Karpas-422 (cell line): ENCODE results near the gene SPNS2. TPM values are rescaled to one million over a fixed set of nuclear protein-coding genes. Genes with fewer than 3 reads are reported as not detected.
A peak's percentile ranks its signal among the peaks of the same experiment; 100 is the strongest.

Source experiments
- DNase-seq: peaks from one replicate; pipeline ENCODE4 v3.0.0-alpha.2; 2015
- H2AFZ ChIP-seq: fragments of 200-600 bp; sonication (generic); 2 replicates; pipeline ENCODE4 v1.6.1; 2014; ENCODE audit warnings: antibody characterized with exemption, low read length, mixed read lengths
- H3K27ac ChIP-seq: fragments of 200-600 bp; sonication (generic); 2 replicates; pipeline ENCODE4 v1.5.1; 2014; ENCODE audit warnings: mild to moderate bottlenecking, low read length, moderate library complexity
- H3K27me3 ChIP-seq: fragments of 200-600 bp; sonication (generic); 2 replicates; pipeline ENCODE4 v1.6.1; 2014; ENCODE audit warnings: low read length, mixed read lengths
- H3K36me3 ChIP-seq: fragments of 200-600 bp; sonication (generic); 2 replicates; pipeline ENCODE4 v1.6.1; 2014; ENCODE audit warnings: low read length, mixed read lengths; ENCODE audit not compliant: insufficient read depth
- H3K4me1 ChIP-seq: fragments of 200-600 bp; sonication (generic); 2 replicates; pipeline ENCODE4 v1.6.1; 2014; ENCODE audit warnings: mild to moderate bottlenecking, low read length, mixed read lengths
- H3K4me2 ChIP-seq: fragments of 200-600 bp; sonication (generic); 2 replicates; pipeline ENCODE4 v1.6.1; 2014; ENCODE audit warnings: low read length, low read depth, mild to moderate bottlenecking; ENCODE audit not compliant: poor library complexity, severe bottlenecking
- H3K4me3 ChIP-seq: fragments of 200-600 bp; sonication (generic); 2 replicates; pipeline ENCODE4 v1.5.1; 2014; ENCODE audit warnings: mild to moderate bottlenecking, antibody characterized with exemption, low read length, mixed read lengths
- H3K79me2 ChIP-seq: fragments of 200-600 bp; sonication (generic); 2 replicates; pipeline ENCODE4 v1.6.1; 2014; ENCODE audit warnings: mild to moderate bottlenecking, low read length, mixed read lengths
- H3K9ac ChIP-seq: fragments of 200-600 bp; sonication (generic); 2 replicates; pipeline ENCODE4 v1.6.0; 2014; ENCODE audit warnings: low read length
- H3K9me2 ChIP-seq: fragments of 200-600 bp; sonication (generic), shearing (Covaris generic); replicated peaks from 2 replicates; pipeline ENCODE4 v1.6.0; 2014; ENCODE audit warnings: mild to moderate bottlenecking, low read length, moderate library complexity; ENCODE audit not compliant: insufficient read depth
- H3K9me3 ChIP-seq: fragments of 300-700, 200-600 bp; sonication (generic); 2 replicates; pipeline ENCODE4 v1.6.1; 2014; ENCODE audit warnings: low read length, mixed read lengths
- H4K20me1 ChIP-seq: fragments of 200-600 bp; sonication (generic); 2 replicates; pipeline ENCODE4 v1.6.1; 2014; ENCODE audit warnings: mild to moderate bottlenecking, antibody characterized with exemption, low read length, low read depth; ENCODE audit not compliant: insufficient read depth
- total RNA-seq: library from RNA; depleted of rRNA; stranded (reverse); fragments of >200 nt; shearing (Covaris generic); gene quantifications from 2 replicates; pipeline ENCODE4 v1.2.3, GENCODE V29; 2014; ENCODE audit warnings: low replicate concordance

The SPNS2 gene
- total RNA-seq, 1 experiment from 2014 or later = not detected

GRCh38 chr17:4544135-4544950 is 45.7 kb downstream of the SPNS2 start:
- no peaks in the 10 kb centered on the region for H3K79me2 ChIP-seq
- no peak overlapping the region for H3K9ac ChIP-seq
- H3K27me3 ChIP-seq = no peaks in the 10 kb centered on the region
- no peak overlapping the region for H3K4me2 ChIP-seq
- peaks cover 12% of the 10 kb centered on the region for H3K36me3 ChIP-seq
- no peak for DNase-seq
- H3K27ac ChIP-seq = no peak overlapping the region
- H3K9me3 ChIP-seq = no peaks in the 10 kb centered on the region
- 0 out of 2 replicates have a peak, but pooled peaks cover 23% of the 10 kb centered on the region for H4K20me1 ChIP-seq
- no peak overlapping the region for H3K4me3 ChIP-seq
- H3K9me2 ChIP-seq = no peaks in the 10 kb centered on the region
- no peak overlapping the region for H2AFZ ChIP-seq
- no peaks in the 10 kb centered on the region for H3K4me1 ChIP-seq

GRCh38 chr17:4544951-4545216 is 46.2 kb downstream of the SPNS2 start:
- Histone ChIP-seq H3K9me3 (no peaks in the 10 kb centered on the region), H3K36me3 (peaks cover 13% of the 10 kb centered on the region), H3K79me2 (no peaks in the 10 kb centered on the region), H3K4me3 (no peak overlapping the region), H3K4me1 (no peaks in the 10 kb centered on the region), H3K27me3 (no peaks in the 10 kb centered on the region), H4K20me1 (0 out of 2 replicates have a peak, but pooled peaks cover 25% of the 10 kb centered on the region), H3K9me2 (no peaks in the 10 kb centered on the region), H2AFZ (no peak overlapping the region), H3K4me2 (no peak overlapping the region), H3K9ac (no peak overlapping the region), H3K27ac (no peak overlapping the region)
- no peak for DNase-seq

DNA sequence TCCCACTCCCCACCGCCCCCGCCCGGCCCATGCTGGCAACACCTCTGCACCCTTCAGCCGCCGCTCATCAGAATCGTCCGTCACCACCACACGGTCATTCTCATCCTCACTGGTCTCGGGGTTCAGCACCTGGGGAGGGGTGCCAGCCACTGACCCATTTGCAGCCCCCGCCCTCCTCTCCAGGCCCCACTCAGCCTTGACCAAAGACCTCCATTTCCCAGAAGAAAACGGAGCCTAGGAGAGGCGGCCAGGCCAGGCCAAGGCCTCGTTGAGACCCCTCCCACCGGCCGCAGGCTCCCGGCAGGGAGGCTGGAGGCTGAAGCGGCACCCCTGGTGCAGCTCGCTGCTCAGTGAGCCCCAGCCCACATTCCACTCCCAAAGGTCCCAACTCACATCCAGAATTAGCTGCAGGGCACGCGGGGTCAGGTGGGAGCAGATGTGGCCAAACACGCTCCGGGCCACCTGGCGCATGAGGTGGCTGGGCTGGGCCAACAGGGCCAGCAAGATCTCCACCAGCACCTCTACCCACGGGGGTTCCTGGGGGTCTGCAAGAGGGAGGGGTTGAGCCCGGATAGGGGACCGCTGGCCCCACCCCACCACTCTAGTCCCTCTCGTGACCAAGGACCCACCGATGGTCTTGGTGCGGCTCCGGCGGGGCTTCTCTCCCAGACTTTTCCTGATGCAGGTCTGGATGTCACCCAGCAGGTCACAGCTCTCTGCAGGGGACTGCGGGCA is 46.7 kb downstream of the SPNS2 start:
- Histone ChIP-seq H3K4me3 (no peak overlapping the region), H4K20me1 (0 out of 2 replicates have a peak, but pooled peaks cover 27% of the 10 kb centered on the region), H3K36me3 (peaks cover 18% of the 10 kb centered on the region), H3K27me3 (no peaks in the 10 kb centered on the region), H3K4me2 (no peak overlapping the region), H3K9ac (no peak overlapping the region), H3K9me3 (no peaks in the 10 kb centered on the region), H2AFZ (no peak overlapping the region), H3K27ac (no peak overlapping the region), H3K4me1 (no peaks in the 10 kb centered on the region), H3K79me2 (no peaks in the 10 kb centered on the region), H3K9me2 (no peaks in the 10 kb centered on the region)
- no peak for DNase-seq

DNA sequence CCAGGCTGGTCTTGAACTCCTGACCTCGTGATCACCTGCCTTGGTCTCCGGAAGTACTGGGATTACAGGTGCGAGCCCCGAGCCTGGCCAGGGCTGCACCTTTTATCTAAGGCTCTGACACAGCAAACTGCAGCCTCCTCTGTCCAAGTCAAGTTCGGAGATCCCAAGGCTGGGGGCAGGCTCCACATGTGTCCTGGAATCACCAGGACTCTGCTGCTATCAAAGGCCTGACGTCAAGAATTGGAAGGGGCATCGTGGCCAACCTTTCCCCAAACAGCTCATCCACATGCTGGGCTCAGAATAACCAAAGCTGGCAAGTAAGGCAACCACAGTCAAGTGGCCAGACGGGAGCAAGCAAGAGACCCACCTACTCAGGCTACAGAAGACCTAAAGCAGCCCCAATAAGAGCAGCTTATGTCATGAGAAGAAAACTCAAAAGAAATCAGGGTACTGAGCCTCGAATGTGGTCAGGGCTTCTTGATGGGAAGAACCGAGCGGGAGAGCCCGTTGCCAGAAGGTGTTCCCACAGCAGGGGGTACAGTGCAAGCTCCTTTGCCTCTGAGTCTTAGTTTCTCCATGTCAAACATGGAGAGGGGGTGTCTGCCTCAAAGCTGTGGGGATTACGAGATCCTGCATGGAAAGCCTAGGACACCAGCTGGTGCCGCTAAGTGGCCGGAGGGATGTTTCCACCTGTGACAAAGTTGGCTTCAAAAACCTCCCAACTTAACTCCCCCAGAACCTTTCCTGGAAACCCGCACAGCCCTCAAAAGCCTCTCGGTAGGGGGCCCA is 48.6 kb downstream of the SPNS2 start:
- Histone ChIP-seq H3K9me3 (no peaks in the 10 kb centered on the region), H4K20me1 (peaks cover 27% of the 10 kb centered on the region; the same call in 1 of the 2 replicates), H3K4me1 (no peaks in the 10 kb centered on the region), H3K9ac (no peak overlapping the region), H3K27ac (no peak overlapping the region), H3K27me3 (no peaks in the 10 kb centered on the region), H3K9me2 (no peaks in the 10 kb centered on the region), H2AFZ (no peak overlapping the region), H3K79me2 (peaks cover 7% of the 10 kb centered on the region; the same call in 1 of the 2 replicates), H3K36me3 (peaks cover 19% of the 10 kb centered on the region), H3K4me2 (no peak overlapping the region), H3K4me3 (no peak overlapping the region)
- no peak for DNase-seq

- H3K36me3 ChIP-seq = peaks cover 24% of the 10 kb centered on the region
- no peaks in the 10 kb centered on the region for H3K9me2 ChIP-seq
- H3K27ac ChIP-seq = no peak overlapping the region
- no peak overlapping the region for H3K4me3 ChIP-seq
- no peaks in the 10 kb centered on the region for H3K9me3 ChIP-seq
- no peak overlapping the region for H2AFZ ChIP-seq
- no peak overlapping the region for H3K9ac ChIP-seq
- H3K4me2 ChIP-seq = no peak overlapping the region
- H3K4me1 ChIP-seq = no peaks in the 10 kb centered on the region
- peaks cover 10% of the 10 kb centered on the region for H3K79me2 ChIP-seq
- H3K27me3 ChIP-seq = no peaks in the 10 kb centered on the region
- H4K20me1 ChIP-seq = peaks cover 21% of the 10 kb centered on the region; the same call in 1 of the 2 replicates
- DNase-seq = no peak
Observed at GRCh38 chr17:4548061-4548461, 49.4 kb downstream of the SPNS2 start.

DNA sequence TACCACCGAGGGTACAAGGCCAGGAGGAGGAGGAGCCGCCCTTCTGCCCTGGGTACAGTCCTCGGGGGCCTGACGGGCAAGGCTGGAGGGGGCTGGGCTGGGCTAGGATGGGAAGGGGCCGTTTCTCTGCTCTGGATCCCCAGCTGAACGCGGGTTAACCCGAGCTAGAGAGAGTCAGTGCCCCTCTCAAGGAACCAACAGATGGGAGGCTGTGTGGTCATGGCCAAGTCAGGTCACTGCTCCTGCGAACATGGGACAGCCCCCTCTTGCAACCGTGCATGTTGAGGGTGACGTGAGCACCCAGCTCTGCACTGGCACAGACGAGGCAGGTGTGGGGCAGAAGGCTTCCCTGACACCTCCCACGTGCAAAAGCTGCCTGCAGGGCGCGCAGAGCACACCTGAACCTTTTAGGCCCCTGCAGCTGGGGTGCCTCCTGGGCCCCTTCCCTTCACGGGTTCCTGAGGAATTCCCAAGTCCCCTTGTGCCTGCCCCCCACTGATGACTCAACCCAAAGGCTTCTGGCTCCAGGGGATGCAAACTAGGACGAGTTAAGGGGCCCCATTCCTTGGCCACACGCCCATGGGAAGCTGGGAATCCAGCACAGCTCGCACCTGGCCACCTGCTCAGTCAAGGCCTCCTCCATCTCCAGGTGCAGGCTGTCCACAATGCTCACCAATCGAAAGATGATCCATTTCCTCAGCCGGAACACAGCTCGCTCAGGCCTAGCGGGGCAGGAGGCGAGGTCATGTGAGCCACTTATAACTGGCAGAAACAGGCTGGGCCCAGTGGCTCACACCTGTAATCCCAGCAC is 50.2 kb downstream of the SPNS2 start:
- no peak overlapping the region for H3K4me3 ChIP-seq
- no peak overlapping the region for H3K4me2 ChIP-seq
- H3K36me3 ChIP-seq = peaks cover 33% of the 10 kb centered on the region
- H2AFZ ChIP-seq = no peak overlapping the region
- peaks cover 8% of the 10 kb centered on the region for H3K4me1 ChIP-seq
- no peaks in the 10 kb centered on the region for H3K9me2 ChIP-seq
- no peaks in the 10 kb centered on the region for H3K27me3 ChIP-seq
- no peaks in the 10 kb centered on the region for H3K9me3 ChIP-seq
- H3K9ac ChIP-seq = no peak overlapping the region
- no peak overlapping the region for H3K27ac ChIP-seq
- peaks cover 19% of the 10 kb centered on the region for H3K79me2 ChIP-seq
- H4K20me1 ChIP-seq = peaks cover 24% of the 10 kb centered on the region
- DNase-seq = peak; percentile 36

DNA sequence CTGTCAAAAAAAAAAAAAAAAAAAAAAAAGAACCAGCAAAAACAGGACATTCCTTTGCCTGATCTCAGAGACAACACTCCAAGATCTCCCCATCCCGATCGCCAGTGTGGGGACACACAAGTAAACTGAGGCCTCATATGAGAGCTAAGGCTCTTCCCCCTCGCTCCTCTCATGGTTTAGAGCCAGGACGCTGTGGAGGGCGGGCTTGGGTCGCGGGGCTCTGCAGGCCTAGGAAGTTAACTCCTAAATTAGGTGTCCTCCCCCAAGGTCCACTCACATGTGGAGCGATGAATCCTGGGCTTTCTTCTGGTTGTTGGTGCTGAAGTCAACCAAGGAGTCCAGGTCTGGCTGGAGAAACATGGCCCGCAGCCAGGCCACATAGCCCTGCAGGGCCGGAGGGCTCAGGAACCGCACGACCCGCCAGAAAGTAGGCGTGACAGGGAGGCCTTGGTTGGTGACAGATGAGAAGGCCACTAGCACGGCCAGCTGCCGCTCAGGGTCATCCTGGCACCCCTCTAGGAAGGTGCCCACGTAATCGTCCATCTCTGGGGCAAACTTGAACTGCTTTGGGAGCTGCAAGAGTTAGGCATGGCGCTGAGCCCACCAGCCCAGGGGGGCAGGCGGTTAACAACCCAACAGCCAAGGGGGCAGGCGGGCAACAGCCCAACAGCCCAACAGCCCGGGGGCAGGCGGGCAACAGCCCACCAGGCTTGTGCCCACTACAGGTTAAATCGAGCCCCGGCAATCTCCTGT is 51.3 kb downstream of the SPNS2 start:
- no peak overlapping the region for H2AFZ ChIP-seq
- H3K9me3 ChIP-seq = no peaks in the 10 kb centered on the region
- H3K9ac ChIP-seq = no peak overlapping the region
- peaks cover 29% of the 10 kb centered on the region for H3K79me2 ChIP-seq
- H4K20me1 ChIP-seq = peaks cover 24% of the 10 kb centered on the region
- peaks cover 35% of the 10 kb centered on the region for H3K36me3 ChIP-seq
- H3K4me3 ChIP-seq = no peak overlapping the region
- H3K9me2 ChIP-seq = no peaks in the 10 kb centered on the region
- H3K27me3 ChIP-seq = no peaks in the 10 kb centered on the region
- H3K4me2 ChIP-seq = no peak overlapping the region
- H3K27ac ChIP-seq = no peak overlapping the region
- peaks cover 12% of the 10 kb centered on the region for H3K4me1 ChIP-seq
- DNase-seq = no peak
